A673 (cell line): ENCODE data around the gene SLC4A2. TPM values are rescaled to one million over a fixed set of nuclear protein-coding genes. Genes with fewer than 3 reads are reported as not detected.

ENCODE experiments used
- BruUV-seq: library from RNA; stranded (reverse); fragments of 400-500 nt; replicated peaks from 2 replicates; lab custom pipeline; 2021; lab: Mats Ljungman, UMichigan
- CTCF ChIA-PET: fragments of 300-600 bp; sonication (Branson Sonifier 250); formaldehyde crosslinking; loops from one replicate; lab custom pipeline; 2022; ENCODE audit warnings: antibody characterized with exemption; lab: Charles Lee
- POLR2A ChIA-PET: fragments of 300-600 bp; sonication (Branson Sonifier 250); formaldehyde crosslinking; loops from one replicate; lab custom pipeline; 2022; ENCODE audit warnings: antibody characterized with exemption; ENCODE audit not compliant: low non-redundant PET; lab: Charles Lee
- DNase-seq: peaks from one replicate; pipeline ENCODE4 v3.0.0-alpha.2; 2015; ENCODE audit warnings: low spot score
- H3K27ac ChIP-seq: fragments of 200-600 bp; sonication (generic); 2 replicates; pipeline ENCODE4 v1.5.1; 2016; ENCODE audit warnings: mixed run types, low read depth, mild to moderate bottlenecking, mixed read lengths, antibody characterized with exemption, low read length; ENCODE audit not compliant: poor library complexity, severe bottlenecking
- H3K27me3 ChIP-seq: fragments of 200-600 bp; sonication (generic); replicated peaks from 2 replicates; pipeline ENCODE4 v1.6.1; 2017; ENCODE audit warnings: mixed run types, low read depth, mild to moderate bottlenecking, mixed read lengths, antibody characterized with exemption, low read length; ENCODE audit not compliant: insufficient read depth, poor library complexity
- H3K36me3 ChIP-seq: fragments of 200-600 bp; sonication (generic); 2 replicates; pipeline ENCODE4 v1.6.1; 2016; ENCODE audit warnings: mixed run types, mild to moderate bottlenecking, mixed read lengths, antibody characterized with exemption, low read length; ENCODE audit not compliant: insufficient read depth, poor library complexity, severe bottlenecking
- H3K4me1 ChIP-seq: fragments of 200-600 bp; sonication (generic); 2 replicates; pipeline ENCODE4 v1.6.1; 2017; ENCODE audit warnings: mixed run types, mild to moderate bottlenecking, mixed read lengths, antibody characterized with exemption, low read length; ENCODE audit not compliant: insufficient read depth, poor library complexity, severe bottlenecking
- H3K4me3 ChIP-seq: fragments of 200-600 bp; sonication (generic); 2 replicates; pipeline ENCODE4 v1.5.1; 2016; ENCODE audit warnings: low read depth, mixed run types, mild to moderate bottlenecking, mixed read lengths, low read length; ENCODE audit not compliant: poor library complexity, severe bottlenecking
- H3K9me3 ChIP-seq: fragments of 200-600 bp; sonication (generic); 2 replicates; pipeline ENCODE4 v1.6.1; 2016; ENCODE audit warnings: mixed run types, low read depth, mild to moderate bottlenecking, mixed read lengths, antibody characterized with exemption, low read length; ENCODE audit not compliant: poor library complexity, severe bottlenecking
- EZH2 ChIP-seq: fragments of 200-600 bp; sonication (generic); IDR thresholded peaks from 2 replicates; pipeline ENCODE4 v1.6.1; 2017; ENCODE audit warnings: borderline replicate concordance, low read depth, mild to moderate bottlenecking, mixed read lengths, antibody characterized with exemption, low read length; ENCODE audit not compliant: poor library complexity, severe bottlenecking
- intact Hi-C: fragments of 100-400 bp; cut with micrococcal nuclease; formaldehyde crosslinking; loops from one replicate; pipeline ENCODE4 v1.10.0; 2022; ENCODE audit not compliant: unreplicated experiment
- total RNA-seq: library from RNA; stranded (reverse); gene quantifications from 2 replicates; pipeline ENCODE4 v1.2.3, GENCODE V29; 2021
- TF ChIP-seq, protein P1 (sequence below): fragments of 300-800, 200-600 bp; sonication (generic); conservative IDR thresholded peaks from 2 replicates; pipeline ENCODE4 v1.5.1; 2017; ENCODE audit warnings: low read depth, mild to moderate bottlenecking, antibody characterized with exemption, low read length, moderate library complexity, mixed read lengths

SLC4A2 gene
- total RNA-seq, 1 experiment from 2014 or later, result 222 TPM

DNA sequence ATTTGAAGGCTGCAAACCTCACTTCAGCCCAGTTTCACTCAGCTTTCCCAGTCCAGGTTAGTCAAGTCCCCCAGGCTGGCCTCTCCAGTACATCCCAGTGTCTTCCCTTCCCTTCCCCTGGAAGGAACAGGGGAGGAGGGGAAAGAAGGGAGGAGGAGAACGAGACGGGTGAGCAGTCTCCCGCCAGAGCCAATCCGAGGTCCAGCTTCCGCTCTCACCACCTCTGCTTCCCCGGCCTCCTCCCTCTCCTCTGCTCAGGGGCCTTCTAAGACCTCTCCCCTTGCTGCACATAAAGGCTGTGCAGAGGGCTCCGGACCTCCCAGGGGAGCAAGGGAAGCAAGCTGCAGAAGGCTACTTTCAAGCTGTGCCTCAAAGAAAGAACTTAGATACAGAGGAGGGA lies 39.2 kb upstream of the SLC4A2 start:
- H3K27ac ChIP-seq, result no peak overlapping the region
- no peak for DNase-seq
- ChIA-PET CTCF (no interaction called here), POLR2A (no interaction called here)
- TF ChIP-seq EZH2, result no peak
- TF ChIP-seq, protein P1, sequence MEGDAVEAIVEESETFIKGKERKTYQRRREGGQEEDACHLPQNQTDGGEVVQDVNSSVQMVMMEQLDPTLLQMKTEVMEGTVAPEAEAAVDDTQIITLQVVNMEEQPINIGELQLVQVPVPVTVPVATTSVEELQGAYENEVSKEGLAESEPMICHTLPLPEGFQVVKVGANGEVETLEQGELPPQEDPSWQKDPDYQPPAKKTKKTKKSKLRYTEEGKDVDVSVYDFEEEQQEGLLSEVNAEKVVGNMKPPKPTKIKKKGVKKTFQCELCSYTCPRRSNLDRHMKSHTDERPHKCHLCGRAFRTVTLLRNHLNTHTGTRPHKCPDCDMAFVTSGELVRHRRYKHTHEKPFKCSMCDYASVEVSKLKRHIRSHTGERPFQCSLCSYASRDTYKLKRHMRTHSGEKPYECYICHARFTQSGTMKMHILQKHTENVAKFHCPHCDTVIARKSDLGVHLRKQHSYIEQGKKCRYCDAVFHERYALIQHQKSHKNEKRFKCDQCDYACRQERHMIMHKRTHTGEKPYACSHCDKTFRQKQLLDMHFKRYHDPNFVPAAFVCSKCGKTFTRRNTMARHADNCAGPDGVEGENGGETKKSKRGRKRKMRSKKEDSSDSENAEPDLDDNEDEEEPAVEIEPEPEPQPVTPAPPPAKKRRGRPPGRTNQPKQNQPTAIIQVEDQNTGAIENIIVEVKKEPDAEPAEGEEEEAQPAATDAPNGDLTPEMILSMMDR, result no peak
- BruUV-seq, result no TSS peak
- H3K4me1 ChIP-seq, result peaks cover 10% of the 10 kb centered on the region
- no peak overlapping the region for H3K4me3 ChIP-seq
- no peaks in the 10 kb centered on the region for H3K36me3 ChIP-seq
- peaks cover 6% of the 10 kb centered on the region for H3K27me3 ChIP-seq
- no peaks in the 10 kb centered on the region for H3K9me3 ChIP-seq
- intact Hi-C loops, result no loop called here

DNA sequence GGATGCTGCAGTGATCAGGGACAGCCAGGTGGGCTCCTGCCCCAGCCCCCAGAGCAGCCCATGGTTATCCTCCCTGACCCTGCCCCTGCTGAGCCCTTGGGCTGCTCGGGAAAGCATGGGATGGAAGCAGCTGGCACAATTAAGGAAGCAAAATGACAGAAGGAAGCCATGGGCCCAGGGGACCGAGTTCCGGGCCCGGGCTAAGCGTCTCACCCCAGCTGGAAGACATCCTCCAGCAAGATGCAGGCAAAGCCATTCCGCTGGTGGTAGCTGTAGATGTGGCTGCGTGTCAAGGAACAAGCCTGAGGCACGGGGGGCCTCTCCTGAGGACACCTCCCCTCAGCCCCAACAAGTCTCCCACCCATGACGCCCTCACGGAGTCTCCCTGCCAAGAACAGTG lies 36.2 kb upstream of the SLC4A2 start:
- H3K27ac ChIP-seq, result no peak overlapping the region
- peaks cover 8% of the 10 kb centered on the region for H3K4me1 ChIP-seq
- no TSS peak for BruUV-seq
- CTCF ChIA-PET, result no interaction called here
- H3K27me3 ChIP-seq, result peaks cover 6% of the 10 kb centered on the region
- intact Hi-C loops, result no loop called here
- POLR2A ChIA-PET, result no interaction called here
- no peaks in the 10 kb centered on the region for H3K36me3 ChIP-seq
- no peaks in the 10 kb centered on the region for H3K9me3 ChIP-seq
- no peak for TF ChIP-seq EZH2
- TF ChIP-seq, protein P1, result no peak
- no peak for DNase-seq
- no peak overlapping the region for H3K4me3 ChIP-seq

DNA sequence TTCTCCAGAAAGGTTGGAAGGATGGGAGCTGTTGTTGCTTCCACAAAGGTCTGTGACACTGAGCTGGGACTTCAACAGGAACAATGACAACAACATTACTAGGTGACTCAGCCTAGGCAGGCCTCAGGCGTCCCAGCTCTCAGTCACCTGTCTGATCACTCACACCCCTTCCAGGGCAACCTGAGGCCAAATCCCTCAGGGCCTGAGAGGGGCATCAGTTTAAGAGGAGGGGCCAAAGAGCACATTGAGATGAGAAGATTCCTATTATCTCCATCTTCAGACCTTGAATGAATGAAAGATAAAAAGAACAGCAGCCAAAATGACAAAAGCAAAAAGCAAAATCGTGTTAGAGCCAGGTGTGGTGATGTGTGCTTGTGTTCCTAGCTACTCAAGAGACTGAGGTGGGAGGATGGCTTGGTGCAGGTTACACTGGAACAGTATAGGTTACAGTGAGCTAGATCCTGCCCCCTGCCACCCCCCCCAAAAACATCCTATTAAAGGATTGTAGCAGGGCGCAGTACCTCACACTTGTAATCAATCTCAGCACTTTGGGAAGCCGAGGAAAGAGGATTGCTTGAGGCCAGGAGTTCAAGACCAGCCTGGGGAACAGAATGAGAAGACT lies 34.8 kb upstream of the SLC4A2 start, which contains the start of gene ATG9B:
Gene ATG9B, minus strand, starts transcription at position 60 of the 622 bp plus-strand sequence. CDS start 71 bp downstream, outside the sequence.
- Histone ChIP-seq H3K27ac (no peak within 1 kb of the TSS), H3K4me3 (no peak within 1 kb of the TSS), H3K27me3 (peaks cover 3% of the 10 kb centered on the region), H3K9me3 (no peaks in the 10 kb centered on the region), H3K4me1 (no peaks in the 10 kb centered on the region), H3K36me3 (no peaks in the 10 kb centered on the region)
- no TSS peak for BruUV-seq
- intact Hi-C loops, result no loop called here
- POLR2A ChIA-PET, result interaction anchor here (0.7 kb wide), 1 partner anchor 77 kb away, joined by 5 read pairs; no protein-coding TSS in a partner anchor
- no peak for DNase-seq
- CTCF ChIA-PET, result no interaction called here
- TF ChIP-seq EZH2, result no peak
- TF ChIP-seq, protein P1, result no peak
